HEK293 (cell line): Measurements from ENCODE around the gene CLP1.

Source experiments
- ELK4 ChIP-seq: IDR thresholded peaks from 2 replicates; pipeline ENCODE4 v1.6.1; 2011; ENCODE audit warnings: mild to moderate bottlenecking, low read depth, low read length, borderline replicate concordance
- TF ChIP-seq, protein P1 (sequence below): fragments of 450-650 bp; formaldehyde crosslinking; IDR thresholded peaks from 2 replicates; pipeline ENCODE4 v1.5.1; 2016; ENCODE audit warnings: missing biosample characterization, missing genetic modification characterization
- TF ChIP-seq, protein P2 (sequence below): fragments of 450-650 bp; formaldehyde crosslinking; IDR thresholded peaks from 2 replicates; pipeline ENCODE4 v1.5.1; 2016; ENCODE audit warnings: missing biosample characterization, missing genetic modification characterization

DNA sequence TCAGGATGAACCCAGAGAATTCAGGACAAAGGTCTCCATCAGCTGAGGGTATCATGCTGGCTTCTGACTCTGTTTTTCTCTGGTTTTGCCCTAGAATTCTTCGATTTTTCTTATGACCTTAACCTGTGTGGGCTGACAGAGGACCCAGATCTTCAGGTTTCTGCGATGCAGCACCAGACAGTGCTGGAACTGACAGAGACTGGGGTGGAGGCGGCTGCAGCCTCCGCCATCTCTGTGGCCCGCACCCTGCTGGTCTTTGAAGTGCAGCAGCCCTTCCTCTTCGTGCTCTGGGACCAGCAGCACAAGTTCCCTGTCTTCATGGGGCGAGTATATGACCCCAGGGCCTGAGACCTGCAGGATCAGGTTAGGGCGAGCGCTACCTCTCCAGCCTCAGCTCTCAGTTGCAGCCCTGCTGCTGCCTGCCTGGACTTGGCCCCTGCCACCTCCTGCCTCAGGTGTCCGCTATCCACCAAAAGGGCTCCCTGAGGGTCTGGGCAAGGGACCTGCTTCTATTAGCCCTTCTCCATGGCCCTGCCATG, 43.3 kb upstream of the CLP1 start:
- TF ChIP-seq, protein P1, sequence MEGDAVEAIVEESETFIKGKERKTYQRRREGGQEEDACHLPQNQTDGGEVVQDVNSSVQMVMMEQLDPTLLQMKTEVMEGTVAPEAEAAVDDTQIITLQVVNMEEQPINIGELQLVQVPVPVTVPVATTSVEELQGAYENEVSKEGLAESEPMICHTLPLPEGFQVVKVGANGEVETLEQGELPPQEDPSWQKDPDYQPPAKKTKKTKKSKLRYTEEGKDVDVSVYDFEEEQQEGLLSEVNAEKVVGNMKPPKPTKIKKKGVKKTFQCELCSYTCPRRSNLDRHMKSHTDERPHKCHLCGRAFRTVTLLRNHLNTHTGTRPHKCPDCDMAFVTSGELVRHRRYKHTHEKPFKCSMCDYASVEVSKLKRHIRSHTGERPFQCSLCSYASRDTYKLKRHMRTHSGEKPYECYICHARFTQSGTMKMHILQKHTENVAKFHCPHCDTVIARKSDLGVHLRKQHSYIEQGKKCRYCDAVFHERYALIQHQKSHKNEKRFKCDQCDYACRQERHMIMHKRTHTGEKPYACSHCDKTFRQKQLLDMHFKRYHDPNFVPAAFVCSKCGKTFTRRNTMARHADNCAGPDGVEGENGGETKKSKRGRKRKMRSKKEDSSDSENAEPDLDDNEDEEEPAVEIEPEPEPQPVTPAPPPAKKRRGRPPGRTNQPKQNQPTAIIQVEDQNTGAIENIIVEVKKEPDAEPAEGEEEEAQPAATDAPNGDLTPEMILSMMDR (tag by site-specific recombination) = no peak
- TF ChIP-seq ELK4 = no peak
- TF ChIP-seq, protein P2, sequence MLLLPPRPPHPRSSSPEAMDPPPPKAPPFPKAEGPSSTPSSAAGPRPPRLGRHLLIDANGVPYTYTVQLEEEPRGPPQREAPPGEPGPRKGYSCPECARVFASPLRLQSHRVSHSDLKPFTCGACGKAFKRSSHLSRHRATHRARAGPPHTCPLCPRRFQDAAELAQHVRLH = no peak
